Erythroblast (primary cell): Measurements from ENCODE around the gene CACNA1S.

Experiments used
- GATA1 ChIP-seq: IDR thresholded peaks from 2 replicates; pipeline ENCODE4 v1.6.1; 2011; ENCODE audit warnings: low read depth, mild to moderate bottlenecking, control low read depth, low read length, moderate library complexity
- POLR2A ChIP-seq: IDR thresholded peaks from 2 replicates; pipeline ENCODE4 v1.6.1; 2011; ENCODE audit warnings: mild to moderate bottlenecking, low read length

GRCh38 chr1:201137579-201138310 lies 25.5 kb upstream of the CACNA1S start:
- TF ChIP-seq POLR2A (no peak), GATA1 (no peak)
